GM20000 (cell line): ENCODE results near the gene HHAT.

Experiments
- DNase-seq: peaks from one replicate; pipeline ENCODE4 v3.0.0; 2012; ENCODE audit warnings: low spot score
- CTCF ChIP-seq: IDR thresholded peaks from 2 replicates; pipeline ENCODE4 v1.5.1; 2012; ENCODE audit warnings: mild to moderate bottlenecking, control low read depth; ENCODE audit errors: extremely low read depth, missing control alignments

Gene HHAT

DNA sequence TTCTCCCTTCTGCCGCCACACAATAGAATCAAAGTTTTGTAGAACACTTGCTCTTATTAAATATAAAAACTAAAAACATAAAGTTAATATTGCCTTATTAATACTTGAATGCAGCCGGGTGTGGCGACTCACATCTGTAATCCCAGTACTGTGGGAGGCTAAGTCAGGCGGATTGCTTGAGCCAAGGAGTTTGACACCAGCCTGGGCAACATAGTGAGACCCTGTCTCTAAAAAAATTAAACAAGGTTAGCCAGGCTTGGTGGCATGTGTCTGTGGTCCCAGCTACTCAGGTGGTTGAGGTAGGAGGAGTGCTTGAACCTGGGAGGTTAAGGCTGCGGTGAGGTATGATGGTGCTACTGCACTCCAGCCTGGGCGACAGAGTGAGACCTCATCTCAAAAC lies 13.2 kb upstream of the HHAT start:
- DNase-seq = no peak
- no peak for TF ChIP-seq CTCF

GRCh38 chr1:210321131-210321530 lies 7.6 kb upstream of the HHAT start:
- DNase-seq = no peak
- no peak for TF ChIP-seq CTCF

- TF ChIP-seq CTCF = no peak
- no peak for DNase-seq
Observed at GRCh38 chr1:210321552-210321951, 7.2 kb upstream of the HHAT start.

DNA sequence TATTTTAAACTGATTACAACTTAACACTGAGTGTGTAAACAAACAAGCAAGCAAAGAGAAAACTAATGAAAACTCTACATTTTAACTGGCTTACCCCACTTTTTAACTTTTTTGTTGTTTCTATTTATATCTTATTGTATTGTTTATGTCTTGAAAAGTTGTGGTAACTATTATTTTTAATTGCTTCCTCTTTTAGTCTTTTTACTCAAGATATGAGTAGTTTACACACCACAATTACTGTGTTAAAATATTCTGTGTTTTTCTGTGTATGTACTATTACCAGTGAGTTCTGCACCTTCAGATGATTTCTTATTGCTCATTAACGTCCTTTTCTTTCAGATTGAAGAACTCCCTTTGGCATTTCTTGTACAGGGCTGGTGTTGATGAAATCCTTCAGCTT lies 4.7 kb upstream of the HHAT start:
- no peak for TF ChIP-seq CTCF
- no peak for DNase-seq

GRCh38 chr1:210325026-210325670 lies 3.6 kb upstream of the HHAT start:
- no peak for DNase-seq
- no peak for TF ChIP-seq CTCF

DNA sequence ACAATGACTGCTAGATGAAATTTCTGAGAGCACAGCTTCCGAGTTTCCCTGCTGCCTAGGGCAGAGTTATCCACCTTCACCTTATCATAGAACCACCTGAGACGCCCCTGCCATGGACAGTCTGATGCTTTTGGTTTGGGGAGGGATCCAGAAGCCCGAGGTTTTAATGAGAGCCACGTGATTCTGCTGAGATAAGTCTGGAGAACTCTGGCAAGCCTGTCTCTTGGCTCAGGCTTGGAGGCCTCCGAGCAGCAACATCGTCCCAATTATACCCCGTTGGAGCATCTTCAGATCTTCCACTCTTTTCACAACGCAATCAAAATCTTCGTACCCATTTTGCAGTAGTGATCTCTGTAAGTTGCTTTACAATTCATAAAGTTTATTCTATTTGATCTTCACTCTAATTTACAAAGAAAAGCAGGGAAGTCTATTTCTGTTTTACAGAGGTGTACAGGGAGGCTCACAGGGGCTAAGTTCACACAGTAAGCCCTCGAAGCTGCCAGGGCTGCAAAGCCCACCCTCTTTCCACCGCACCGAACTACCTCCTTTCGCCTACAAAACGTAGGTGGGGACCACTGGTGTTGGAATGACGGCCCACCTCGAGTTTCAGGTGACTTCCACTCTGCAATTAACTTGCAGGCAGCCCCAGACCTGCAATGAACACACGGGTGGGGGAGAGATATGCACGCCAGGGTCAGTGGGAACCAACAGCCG lies 513 bp upstream of the HHAT start:
- no peak for TF ChIP-seq CTCF
- DNase-seq = no peak

DNA sequence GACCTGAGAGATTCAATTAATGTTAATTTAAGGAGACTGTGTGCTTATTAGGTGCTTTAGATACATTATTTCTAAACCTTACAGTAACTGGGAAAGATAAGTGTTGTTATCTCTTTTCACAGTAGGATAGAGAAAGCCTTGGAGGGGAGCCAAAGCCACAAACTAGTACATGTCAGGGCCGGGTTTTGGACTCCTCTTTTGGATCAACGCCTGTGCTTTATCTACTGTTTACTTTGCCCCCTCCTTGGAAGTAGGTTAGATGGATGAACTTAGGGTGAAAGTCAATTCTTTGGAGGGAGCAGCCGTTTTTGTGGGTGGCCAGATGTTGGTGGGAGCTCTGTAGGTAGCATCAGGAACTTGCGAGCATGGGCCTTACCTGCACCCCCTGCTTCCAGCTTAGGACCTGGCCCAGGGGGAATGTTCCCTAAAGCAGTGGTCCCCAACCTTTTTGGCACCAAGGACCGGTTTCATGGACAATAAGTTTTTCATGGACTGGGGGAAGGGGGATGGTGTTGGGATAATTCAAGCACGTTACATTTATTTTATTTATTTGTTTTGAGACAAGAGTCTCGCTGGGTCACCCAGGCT lies 1.7 kb downstream of the HHAT start:
- no peak for TF ChIP-seq CTCF
- no peak for DNase-seq
